HFF-Myc (cell line): ENCODE results near the gene COQ10B.

Experiments
- DNase-seq: peaks from one replicate; pipeline ENCODE4 v3.0.0-alpha.2; 2011; ENCODE audit warnings: low read depth; ENCODE audit errors: extremely low read depth
- H3K4me3 ChIP-seq: replicated peaks from 2 replicates; pipeline ENCODE4 v1.5.1; 2011; ENCODE audit warnings: low read depth, mild to moderate bottlenecking, control low read depth, low read length
- TF ChIP-seq, protein P1 (sequence below): IDR thresholded peaks from 2 replicates; pipeline ENCODE4 v1.5.1; 2012; ENCODE audit warnings: mild to moderate bottlenecking, low read depth, low read length, control low read depth; ENCODE audit errors: missing control alignments

COQ10B gene

DNA sequence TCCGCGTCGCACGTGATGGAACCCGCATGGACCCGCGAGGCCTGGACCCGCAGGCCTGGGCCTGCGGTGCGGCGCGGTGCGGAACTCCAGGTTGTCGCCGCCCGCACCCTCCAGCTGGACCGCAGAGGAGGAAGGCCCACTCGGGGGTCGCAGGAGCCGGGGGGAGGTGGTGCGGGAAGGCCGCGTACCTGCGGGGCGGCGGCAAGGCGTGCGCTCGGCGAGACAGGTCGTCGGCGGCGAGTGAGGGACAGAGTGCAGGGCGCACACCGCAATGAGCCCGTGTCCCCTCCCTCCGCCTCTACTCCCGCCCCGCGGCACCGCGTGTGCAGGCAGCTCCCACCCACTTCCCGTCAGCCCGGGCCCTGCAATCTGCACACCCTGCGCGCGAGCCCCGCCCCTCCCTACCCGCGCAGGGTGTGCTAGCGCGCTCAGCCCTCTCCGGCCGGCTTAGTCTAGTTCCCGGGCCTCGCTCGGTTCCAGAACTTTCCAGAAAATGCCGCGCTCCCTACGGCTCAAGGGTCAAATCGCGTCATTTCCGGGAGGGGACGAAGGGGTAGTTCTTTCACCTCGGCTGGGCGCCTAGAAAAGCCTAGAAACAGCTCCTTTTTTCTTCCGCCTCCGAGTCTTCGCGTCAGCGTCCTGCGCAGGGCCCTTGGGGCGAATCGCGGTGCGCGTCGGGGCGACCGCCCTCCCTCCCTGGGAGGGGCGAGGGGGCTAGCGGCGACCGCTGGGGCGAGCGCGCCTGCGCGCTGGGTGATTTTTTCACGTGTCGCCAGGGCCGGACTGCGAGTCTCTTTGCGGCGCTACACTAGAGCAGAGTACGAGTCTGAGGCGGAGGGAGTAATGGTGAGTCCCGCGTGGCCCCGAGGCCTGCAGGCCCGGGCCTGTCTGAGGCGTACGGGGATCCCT lies 46.5 kb downstream of the COQ10B start, which contains the start of the genes HSPD1 and HSPE1:
Gene HSPD1 (minus strand): TSS at position 247 of the 909 bp plus-strand sequence. CDS start 992 bp downstream, outside the sequence.
Gene HSPE1 (plus strand): TSS at position 786 of the 909 bp plus-strand sequence. CDS start 58 bp downstream, at position 844.
- peak; percentile 99 for DNase-seq
- TF ChIP-seq, protein P1, sequence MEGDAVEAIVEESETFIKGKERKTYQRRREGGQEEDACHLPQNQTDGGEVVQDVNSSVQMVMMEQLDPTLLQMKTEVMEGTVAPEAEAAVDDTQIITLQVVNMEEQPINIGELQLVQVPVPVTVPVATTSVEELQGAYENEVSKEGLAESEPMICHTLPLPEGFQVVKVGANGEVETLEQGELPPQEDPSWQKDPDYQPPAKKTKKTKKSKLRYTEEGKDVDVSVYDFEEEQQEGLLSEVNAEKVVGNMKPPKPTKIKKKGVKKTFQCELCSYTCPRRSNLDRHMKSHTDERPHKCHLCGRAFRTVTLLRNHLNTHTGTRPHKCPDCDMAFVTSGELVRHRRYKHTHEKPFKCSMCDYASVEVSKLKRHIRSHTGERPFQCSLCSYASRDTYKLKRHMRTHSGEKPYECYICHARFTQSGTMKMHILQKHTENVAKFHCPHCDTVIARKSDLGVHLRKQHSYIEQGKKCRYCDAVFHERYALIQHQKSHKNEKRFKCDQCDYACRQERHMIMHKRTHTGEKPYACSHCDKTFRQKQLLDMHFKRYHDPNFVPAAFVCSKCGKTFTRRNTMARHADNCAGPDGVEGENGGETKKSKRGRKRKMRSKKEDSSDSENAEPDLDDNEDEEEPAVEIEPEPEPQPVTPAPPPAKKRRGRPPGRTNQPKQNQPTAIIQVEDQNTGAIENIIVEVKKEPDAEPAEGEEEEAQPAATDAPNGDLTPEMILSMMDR, result no peak
- peak within 1 kb of the TSS; percentile 71 for H3K4me3 ChIP-seq

GRCh38 chr2:197500503-197501131 lies 47.3 kb downstream of the COQ10B start:
- TF ChIP-seq, protein P1, result no peak
- DNase-seq, result no peak
- H3K4me3 ChIP-seq, result peak overlapping the region; percentile 71

GRCh38 chr2:197502201-197502600 lies 48.8 kb downstream of the COQ10B start:
- DNase-seq, result no peak
- peak overlapping the region; percentile 71 for H3K4me3 ChIP-seq
- TF ChIP-seq, protein P1, result no peak

- no peak for DNase-seq
- peak overlapping the region; percentile 71 for H3K4me3 ChIP-seq
- TF ChIP-seq, protein P1, result no peak
Measured at GRCh38 chr2:197502685-197503084, 49.3 kb downstream of the COQ10B start.

- no peak for DNase-seq
- TF ChIP-seq, protein P1, result no peak
- H3K4me3 ChIP-seq, result no peak overlapping the region
Measured at GRCh38 chr2:197504000-197504399, 50.6 kb downstream of the COQ10B start.

- TF ChIP-seq, protein P1, result no peak
- H3K4me3 ChIP-seq, result no peak overlapping the region
- DNase-seq, result no peak
Measured at GRCh38 chr2:197504512-197504911, 51.2 kb downstream of the COQ10B start.
